ENCODE measurements around the gene GPSM3.
A peak's percentile ranks its signal among the peaks of the same experiment; 100 is the strongest.

- TF ChIP-seq, protein P1, sequence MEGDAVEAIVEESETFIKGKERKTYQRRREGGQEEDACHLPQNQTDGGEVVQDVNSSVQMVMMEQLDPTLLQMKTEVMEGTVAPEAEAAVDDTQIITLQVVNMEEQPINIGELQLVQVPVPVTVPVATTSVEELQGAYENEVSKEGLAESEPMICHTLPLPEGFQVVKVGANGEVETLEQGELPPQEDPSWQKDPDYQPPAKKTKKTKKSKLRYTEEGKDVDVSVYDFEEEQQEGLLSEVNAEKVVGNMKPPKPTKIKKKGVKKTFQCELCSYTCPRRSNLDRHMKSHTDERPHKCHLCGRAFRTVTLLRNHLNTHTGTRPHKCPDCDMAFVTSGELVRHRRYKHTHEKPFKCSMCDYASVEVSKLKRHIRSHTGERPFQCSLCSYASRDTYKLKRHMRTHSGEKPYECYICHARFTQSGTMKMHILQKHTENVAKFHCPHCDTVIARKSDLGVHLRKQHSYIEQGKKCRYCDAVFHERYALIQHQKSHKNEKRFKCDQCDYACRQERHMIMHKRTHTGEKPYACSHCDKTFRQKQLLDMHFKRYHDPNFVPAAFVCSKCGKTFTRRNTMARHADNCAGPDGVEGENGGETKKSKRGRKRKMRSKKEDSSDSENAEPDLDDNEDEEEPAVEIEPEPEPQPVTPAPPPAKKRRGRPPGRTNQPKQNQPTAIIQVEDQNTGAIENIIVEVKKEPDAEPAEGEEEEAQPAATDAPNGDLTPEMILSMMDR (conservative IDR thresholded peaks at IDR 0.05; ENCODE audit: low read depth, low read length), result peak; percentile 60
- no peak for TF ChIP-seq EZH2 (IDR thresholded peaks at IDR 0.05; ENCODE audit: borderline replicate concordance, low read depth, low read length, poor library complexity, severe bottlenecking)
Observed at GRCh38 chr6:32194825-32195651, 2.6 kb upstream of the GPSM3 start.

All from A673 (cell line).